Measurements from ENCODE around the gene DGKB.
"Not testable (repeated sequence)": the region's sequence is repeated elsewhere in the genome, so short reads cannot be mapped to it uniquely, and the experiment has no call there.

The DGKB gene

GRCh38 chr7:14288701-14289100 lies 613.9 kb downstream of the DGKB start:
- DNase-seq = no peak
- ATAC-seq = no peak

DNA sequence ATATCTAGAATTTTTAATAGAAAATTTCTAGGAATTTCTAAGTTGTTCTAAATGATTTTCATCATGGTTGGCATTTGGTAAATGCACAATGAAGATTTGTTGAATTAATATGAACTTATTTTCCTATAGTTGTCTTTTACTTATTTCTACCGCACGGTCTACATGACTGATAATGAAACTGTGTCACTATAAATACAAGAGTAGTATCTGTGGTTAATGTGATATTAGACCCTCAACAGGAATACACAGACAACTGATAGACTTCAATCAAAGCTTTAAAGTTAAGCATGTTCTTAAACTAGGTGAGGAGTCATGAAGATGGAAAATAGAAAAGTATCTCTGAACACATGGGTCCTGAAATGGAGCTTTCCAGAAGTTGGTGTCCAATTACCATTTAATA lies 615.2 kb downstream of the DGKB start:
- ATAC-seq (no peak), DNase-seq (no peak)

- ATAC-seq = no peak
- no peak for DNase-seq
Observed at GRCh38 chr7:14286036-14286435, 616.5 kb downstream of the DGKB start.

DNA sequence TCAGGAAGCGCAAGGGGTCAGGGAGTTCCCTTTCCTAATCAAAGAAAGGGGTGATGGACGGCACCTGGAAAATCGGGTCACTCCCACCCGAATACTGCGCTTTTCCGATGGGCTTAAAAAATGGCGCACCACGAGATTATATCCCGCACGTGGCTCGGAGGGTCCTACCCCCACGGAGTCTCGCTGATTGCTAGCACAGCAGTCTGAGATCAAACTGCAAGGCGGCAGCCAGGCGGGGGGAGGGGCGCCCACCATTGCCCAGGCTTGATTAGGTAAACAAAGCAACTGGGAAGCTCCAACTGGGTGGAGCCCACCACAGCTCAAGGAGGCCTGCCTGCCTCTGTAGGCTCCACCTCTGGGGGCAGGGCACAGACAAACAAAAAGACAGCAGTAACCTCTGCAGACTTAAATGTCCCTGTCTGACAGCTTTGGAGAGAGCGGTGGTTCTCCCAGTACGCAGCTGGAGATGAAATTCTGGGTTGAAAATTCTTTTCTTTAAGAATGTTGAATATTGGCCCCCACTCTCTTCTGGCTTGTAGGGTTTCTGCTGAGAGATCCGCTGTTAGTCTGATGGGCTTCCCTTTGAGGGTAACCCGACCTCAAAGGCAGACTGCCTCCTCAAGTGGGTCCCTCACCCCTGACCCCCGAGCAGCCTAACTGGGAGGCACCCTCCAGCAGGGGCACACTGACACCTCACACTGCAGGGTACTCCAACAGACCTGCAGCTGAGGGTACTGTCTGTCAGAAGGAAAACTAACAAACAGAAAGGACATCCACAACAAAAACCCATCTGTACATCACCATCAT lies 623.3 kb downstream of the DGKB start:
- not testable (repeated sequence) for DNase-seq, ATAC-seq

DNA sequence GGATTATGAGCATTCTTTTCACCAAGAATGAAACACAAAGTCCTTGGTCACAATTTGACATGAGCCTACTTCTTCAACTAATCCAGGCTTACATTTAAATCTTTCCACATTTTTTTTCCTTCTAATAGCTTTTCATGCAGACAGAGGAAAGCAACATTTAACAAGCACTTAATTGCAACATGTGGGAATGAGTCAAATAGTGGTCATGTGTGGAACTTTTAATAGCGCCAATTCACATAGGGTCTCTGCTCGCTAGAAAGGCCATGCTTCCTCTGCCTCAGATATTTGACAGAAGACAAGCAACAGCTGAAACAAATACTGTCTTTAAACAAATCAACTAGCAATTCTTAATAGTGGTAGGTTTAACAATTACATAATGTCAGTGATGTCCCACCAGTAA lies 627.2 kb downstream of the DGKB start:
- DNase-seq (no peak), ATAC-seq (no peak)

GRCh38 chr7:14271441-14271840 lies 631.1 kb downstream of the DGKB start:
- DNase-seq (no peak), ATAC-seq (no peak)

DNA sequence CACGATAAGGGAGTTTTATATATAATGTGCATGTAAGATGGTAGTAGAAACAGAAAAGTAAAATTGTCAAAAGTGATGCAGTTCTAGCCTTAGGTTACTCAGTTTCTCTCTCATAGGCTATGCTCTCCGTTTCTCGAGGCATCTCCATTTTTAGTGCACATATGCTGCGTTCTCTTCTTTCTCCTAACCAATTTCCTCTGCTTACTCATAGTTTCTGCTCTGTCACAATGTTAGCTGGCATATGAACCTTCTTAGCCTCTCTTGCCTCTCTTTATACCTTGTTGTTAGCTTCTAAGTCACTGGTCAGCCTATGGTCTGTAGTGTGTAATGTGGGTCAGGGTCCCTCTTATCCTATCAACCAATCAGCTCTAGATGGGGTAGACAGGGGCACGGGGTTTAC lies 632.5 kb downstream of the DGKB start:
- DNase-seq (no peak), ATAC-seq (no peak)

- no peak for ATAC-seq
- DNase-seq = no peak
Observed at GRCh38 chr7:14260011-14260410, 642.5 kb downstream of the DGKB start.

- no peak for ATAC-seq
- no peak for DNase-seq
Observed at GRCh38 chr7:14258861-14259260, 643.7 kb downstream of the DGKB start.

DNA sequence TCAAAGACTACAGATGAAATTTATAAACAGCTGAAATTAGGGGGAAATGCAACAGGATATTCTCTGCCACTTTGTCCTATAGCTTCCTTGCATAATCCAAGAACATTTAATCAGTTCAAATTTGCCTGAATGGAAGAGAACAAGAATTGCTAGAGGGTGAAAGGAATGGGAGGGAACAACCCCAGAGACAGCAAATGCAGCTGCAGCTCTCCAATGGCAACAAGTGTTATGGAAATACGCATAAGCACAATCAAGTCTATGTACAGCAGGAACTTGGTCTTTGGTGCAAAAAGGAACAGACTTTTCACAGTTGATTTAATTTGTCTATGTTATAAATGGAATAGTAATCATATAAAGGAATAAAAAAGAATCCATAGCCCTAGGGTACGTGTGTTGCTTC lies 644.1 kb downstream of the DGKB start:
- ATAC-seq (no peak), DNase-seq (no peak)

GRCh38 chr7:14252458-14252857 lies 650.1 kb downstream of the DGKB start:
- ATAC-seq (no peak), DNase-seq (no peak)

DNA sequence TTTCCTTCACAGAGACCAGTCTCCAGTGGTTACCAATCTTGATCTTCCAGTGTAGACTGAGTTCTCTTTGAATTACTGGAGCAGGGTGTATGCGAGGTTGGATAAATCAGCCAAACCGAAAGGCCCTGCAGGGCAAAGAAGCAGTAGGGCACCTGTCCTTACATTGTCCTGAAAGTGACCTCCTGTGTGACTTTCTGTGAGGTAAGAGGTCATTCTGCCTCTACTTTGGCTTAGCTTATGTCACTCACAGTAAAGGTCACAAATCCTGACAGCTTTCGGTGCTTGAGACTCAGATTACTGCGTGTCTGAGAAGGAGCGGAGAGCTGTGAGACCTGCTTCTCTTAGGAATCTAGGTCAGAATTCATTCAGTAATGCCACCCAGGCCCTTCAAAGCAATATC lies 660.4 kb downstream of the DGKB start:
- no peak for DNase-seq

GRCh38 chr7:14236834-14237233 lies 665.7 kb downstream of the DGKB start:
- ATAC-seq = no peak
- DNase-seq = no peak

More for the DNA sequence above, 660.4 kb downstream of the DGKB start:
- no peak for ATAC-seq

DNA sequence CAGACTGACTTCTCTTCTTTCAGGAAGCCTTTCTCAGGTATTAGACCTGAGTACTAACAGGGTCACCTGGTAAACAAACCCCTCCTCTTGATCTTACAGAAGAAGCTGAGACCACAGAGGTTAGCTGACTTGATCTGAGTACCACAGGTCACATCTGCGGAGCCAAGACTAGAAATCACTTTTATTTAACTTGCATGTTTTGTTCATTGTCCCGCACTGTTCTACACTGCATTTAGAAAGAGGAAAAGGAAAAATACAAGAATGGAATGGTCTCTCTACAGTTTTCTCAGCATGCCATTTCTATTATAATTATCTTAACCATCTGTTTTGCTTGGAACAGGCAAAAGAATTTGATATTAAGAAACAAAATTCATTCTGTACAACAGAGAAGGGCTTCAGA lies 667.5 kb downstream of the DGKB start:
- DNase-seq (no peak), ATAC-seq (no peak)

DNA sequence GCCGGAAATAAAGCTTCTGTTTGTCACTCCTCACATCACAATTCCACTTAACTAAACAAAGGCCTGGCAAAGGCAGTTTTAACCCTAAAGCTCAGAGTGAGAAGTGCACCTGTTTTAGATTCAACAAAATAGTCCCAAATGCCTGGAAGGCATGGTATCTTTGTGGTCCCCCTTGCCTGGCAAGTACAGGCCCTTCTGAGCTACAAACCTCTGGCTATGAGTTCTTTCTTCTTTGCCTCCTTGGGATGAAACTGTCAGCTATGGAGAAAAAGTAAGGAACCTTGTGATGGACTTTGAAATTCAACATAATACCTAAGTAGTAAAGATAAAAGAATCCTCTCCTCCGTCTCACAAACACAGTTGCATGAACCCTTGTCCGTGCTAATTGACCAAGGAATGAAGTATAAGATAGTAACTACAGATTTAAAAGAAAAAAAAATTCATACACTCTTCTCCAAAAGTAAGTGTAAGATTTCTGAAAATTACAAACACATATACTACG lies 668.6 kb downstream of the DGKB start:
- ATAC-seq (no peak), DNase-seq (no peak)

GRCh38 chr7:14233076-14233867 lies 669.3 kb downstream of the DGKB start:
- ATAC-seq = no peak
- DNase-seq = no peak

GRCh38 chr7:14229047-14229446 lies 673.5 kb downstream of the DGKB start:
- ATAC-seq = no peak

GRCh38 chr7:14228341-14228740 lies 674.2 kb downstream of the DGKB start:
- ATAC-seq (no peak), DNase-seq (no peak)

More at GRCh38 chr7:14229047-14229446, 673.5 kb downstream of the DGKB start:
- DNase-seq = no peak

GRCh38 chr7:14226126-14226525 lies 676.4 kb downstream of the DGKB start:
- ATAC-seq = no peak
- DNase-seq = no peak

DNA sequence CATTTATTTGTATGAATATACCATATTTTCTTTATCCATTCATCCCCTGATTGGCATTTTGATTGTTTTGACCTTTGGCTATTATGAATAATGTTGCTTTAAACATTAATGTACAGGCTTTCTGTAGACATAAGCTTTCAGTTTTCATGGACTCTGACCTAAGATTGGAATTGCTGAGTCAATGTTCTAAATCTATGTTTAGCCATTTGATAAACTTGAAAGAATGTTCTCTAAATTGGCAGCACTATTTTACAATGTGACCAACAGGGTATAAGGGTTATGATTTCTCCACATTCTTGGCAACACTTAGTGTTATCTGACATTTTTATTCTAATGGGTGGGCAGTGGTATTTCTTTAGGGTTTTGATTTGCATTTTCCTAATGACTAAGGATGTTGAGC lies 683.4 kb downstream of the DGKB start:
- DNase-seq (no peak), ATAC-seq (no peak)

DNA sequence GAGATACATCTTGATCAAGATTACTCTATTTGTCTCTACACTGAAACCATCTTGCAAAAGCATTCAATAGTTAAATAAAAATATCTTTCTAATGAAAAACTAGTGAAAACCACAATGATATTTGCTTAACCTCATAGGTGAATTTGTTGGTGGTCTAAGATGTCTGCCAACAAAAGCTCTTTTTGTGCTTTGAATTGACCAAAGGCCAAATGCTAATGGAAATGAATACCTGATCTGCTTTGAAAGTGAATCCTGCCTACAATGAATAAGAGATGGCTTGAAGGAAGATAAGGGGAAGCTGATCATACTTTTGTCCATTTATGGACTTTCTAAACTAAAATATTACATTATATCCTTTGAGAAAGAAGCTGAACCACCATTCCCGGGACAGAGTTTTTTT lies 684.2 kb downstream of the DGKB start:
- DNase-seq = no peak

GRCh38 chr7:14209896-14210484 lies 692.6 kb downstream of the DGKB start:
- DNase-seq (no peak), ATAC-seq (no peak)

More for the DNA sequence above, 684.2 kb downstream of the DGKB start:
- no peak for ATAC-seq

- no peak for DNase-seq
- no peak for ATAC-seq
Observed at GRCh38 chr7:14207711-14208110, 694.8 kb downstream of the DGKB start.

Data from stimulated activated naive CD8-positive, alpha-beta T cell treated with anti-CD3 and anti-CD28 coated beads, Interleukin-15, Interleukin-2, amounts not matched to agents 100 U/mL and 50 U/mL, for 24 hours (primary cell).